GM20431 (cell line): ENCODE data around the gene CHRNB2.

Experiments used
- in situ Hi-C: fragments of 300-500 bp; cut with MseI, MboI; formaldehyde crosslinking; loops from one replicate; pipeline ENCODE4 v1.15.0; 2020; ENCODE audit warnings: low sequenced_read_pairs; ENCODE audit not compliant: unreplicated experiment

CHRNB2 gene

GRCh38 chr1:154577346-154578057 is 9.9 kb downstream of the CHRNB2 start:
- in situ Hi-C loops = no loop called here

- in situ Hi-C loops = no loop called here
These were observed 10.5 kb downstream of the CHRNB2 start for GRCh38 chr1:154578058-154578418.

- in situ Hi-C loops = no loop called here
These were observed 11.8 kb downstream of the CHRNB2 start for GRCh38 chr1:154579374-154579773.

GRCh38 chr1:154581766-154582165 is 14.2 kb downstream of the CHRNB2 start:
- in situ Hi-C loops = no loop called here

- in situ Hi-C loops = no loop called here
These were observed 15.3 kb downstream of the CHRNB2 start for GRCh38 chr1:154582885-154583284.

- in situ Hi-C loops = no loop called here
These were observed 16.2 kb downstream of the CHRNB2 start for GRCh38 chr1:154583773-154584172.

- in situ Hi-C loops = no loop called here
These were observed 16.9 kb downstream of the CHRNB2 start for GRCh38 chr1:154584267-154584994.

GRCh38 chr1:154586231-154586630 is 18.7 kb downstream of the CHRNB2 start:
- in situ Hi-C loops = no loop called here

- in situ Hi-C loops = no loop called here
These were observed 19.1 kb downstream of the CHRNB2 start for GRCh38 chr1:154586641-154587040.

GRCh38 chr1:154589780-154590179 is 22.2 kb downstream of the CHRNB2 start:
- in situ Hi-C loops = no loop called here

GRCh38 chr1:154590756-154591155 is 23.2 kb downstream of the CHRNB2 start:
- in situ Hi-C loops = no loop called here

GRCh38 chr1:154591206-154591605 is 23.6 kb downstream of the CHRNB2 start:
- in situ Hi-C loops = no loop called here

- in situ Hi-C loops = no loop called here
These were observed 25.8 kb downstream of the CHRNB2 start for GRCh38 chr1:154593390-154593789.

GRCh38 chr1:154594811-154595210 is 27.2 kb downstream of the CHRNB2 start:
- in situ Hi-C loops = no loop called here

GRCh38 chr1:154595621-154596020 is 28.0 kb downstream of the CHRNB2 start:
- in situ Hi-C loops = no loop called here

- in situ Hi-C loops = no loop called here
These were observed 31.5 kb downstream of the CHRNB2 start for GRCh38 chr1:154598871-154599635.

GRCh38 chr1:154599658-154600057 is 32.1 kb downstream of the CHRNB2 start:
- in situ Hi-C loops = no loop called here

- in situ Hi-C loops = no loop called here
These were observed 35.7 kb downstream of the CHRNB2 start for GRCh38 chr1:154603317-154603716.

- in situ Hi-C loops = no loop called here
These were observed 38.0 kb downstream of the CHRNB2 start for GRCh38 chr1:154605534-154605933.

GRCh38 chr1:154607106-154607608 is 39.6 kb downstream of the CHRNB2 start:
- in situ Hi-C loops = no loop called here
